Brain microvascular endothelial cell (primary cell): ENCODE data around the gene RXRA.

Experiments used
- DNase-seq: peaks from one replicate; pipeline ENCODE4 v3.0.0-alpha.2; 2020
- H3K27ac ChIP-seq: fragments of 250-450 bp; sonication (Bioruptor Pico); 2 replicates; pipeline ENCODE4 v1.5.1; 2020; ENCODE audit warnings: mild to moderate bottlenecking, moderate library complexity
- H3K27me3 ChIP-seq: fragments of 250-450 bp; sonication (Bioruptor Pico); replicated peaks from 2 replicates; pipeline ENCODE4 v1.5.1; 2020; ENCODE audit warnings: mild to moderate bottlenecking
- H3K36me3 ChIP-seq: fragments of 250-450 bp; sonication (Bioruptor Pico); replicated peaks from 2 replicates; pipeline ENCODE4 v1.5.1; 2020; ENCODE audit warnings: mild to moderate bottlenecking
- H3K4me3 ChIP-seq: 2 replicates; pipeline ENCODE4 v1.5.1; 2011; ENCODE audit warnings: low read depth, mild to moderate bottlenecking, control low read depth, low read length, moderate library complexity
- in situ Hi-C: cut with HindIII; loops from 2 replicates; pipeline ENCODE4 v1.10.0; 2017; ENCODE audit warnings: low sequenced_read_pairs, low pct_ligation_motif_present
- TF ChIP-seq, protein P1 (sequence below): IDR thresholded peaks from 2 replicates; pipeline ENCODE4 v1.5.1; 2011; ENCODE audit warnings: low read depth, mild to moderate bottlenecking, moderate library complexity, low read length, control low read depth, inconsistent platforms; ENCODE audit errors: missing control alignments

RXRA gene

DNA sequence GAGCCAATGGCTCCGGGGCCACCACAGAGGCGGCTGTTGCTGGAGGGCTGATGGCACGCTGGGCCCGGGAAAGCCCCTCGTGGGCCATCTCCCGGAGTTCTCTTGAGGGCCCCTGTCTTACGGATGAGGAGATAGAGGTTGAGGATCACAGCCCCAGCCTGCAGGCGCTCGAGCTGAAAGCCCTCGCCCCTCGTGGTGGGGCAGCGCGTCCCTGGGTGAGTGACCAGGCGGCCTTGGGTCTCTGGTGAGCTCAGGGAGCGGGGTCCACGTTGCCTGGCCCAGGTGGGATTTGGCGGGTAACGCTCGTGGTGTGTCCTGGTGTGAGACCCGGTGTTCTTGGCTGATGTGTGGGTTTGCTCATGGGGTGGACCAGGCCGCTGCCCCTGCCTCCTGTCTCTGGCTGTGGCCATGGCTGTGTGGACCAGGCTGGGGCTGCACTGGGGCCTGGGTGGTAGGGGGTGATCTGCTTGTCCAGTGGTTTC lies 38.9 kb downstream of the RXRA start:
- in situ Hi-C loops, result no loop called here
- Histone ChIP-seq H3K4me3 (no peak overlapping the region), H3K36me3 (no peaks in the 10 kb centered on the region), H3K27ac (no peak overlapping the region), H3K27me3 (no peaks in the 10 kb centered on the region)
- no peak for DNase-seq
- TF ChIP-seq, protein P1, sequence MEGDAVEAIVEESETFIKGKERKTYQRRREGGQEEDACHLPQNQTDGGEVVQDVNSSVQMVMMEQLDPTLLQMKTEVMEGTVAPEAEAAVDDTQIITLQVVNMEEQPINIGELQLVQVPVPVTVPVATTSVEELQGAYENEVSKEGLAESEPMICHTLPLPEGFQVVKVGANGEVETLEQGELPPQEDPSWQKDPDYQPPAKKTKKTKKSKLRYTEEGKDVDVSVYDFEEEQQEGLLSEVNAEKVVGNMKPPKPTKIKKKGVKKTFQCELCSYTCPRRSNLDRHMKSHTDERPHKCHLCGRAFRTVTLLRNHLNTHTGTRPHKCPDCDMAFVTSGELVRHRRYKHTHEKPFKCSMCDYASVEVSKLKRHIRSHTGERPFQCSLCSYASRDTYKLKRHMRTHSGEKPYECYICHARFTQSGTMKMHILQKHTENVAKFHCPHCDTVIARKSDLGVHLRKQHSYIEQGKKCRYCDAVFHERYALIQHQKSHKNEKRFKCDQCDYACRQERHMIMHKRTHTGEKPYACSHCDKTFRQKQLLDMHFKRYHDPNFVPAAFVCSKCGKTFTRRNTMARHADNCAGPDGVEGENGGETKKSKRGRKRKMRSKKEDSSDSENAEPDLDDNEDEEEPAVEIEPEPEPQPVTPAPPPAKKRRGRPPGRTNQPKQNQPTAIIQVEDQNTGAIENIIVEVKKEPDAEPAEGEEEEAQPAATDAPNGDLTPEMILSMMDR, result no peak

DNA sequence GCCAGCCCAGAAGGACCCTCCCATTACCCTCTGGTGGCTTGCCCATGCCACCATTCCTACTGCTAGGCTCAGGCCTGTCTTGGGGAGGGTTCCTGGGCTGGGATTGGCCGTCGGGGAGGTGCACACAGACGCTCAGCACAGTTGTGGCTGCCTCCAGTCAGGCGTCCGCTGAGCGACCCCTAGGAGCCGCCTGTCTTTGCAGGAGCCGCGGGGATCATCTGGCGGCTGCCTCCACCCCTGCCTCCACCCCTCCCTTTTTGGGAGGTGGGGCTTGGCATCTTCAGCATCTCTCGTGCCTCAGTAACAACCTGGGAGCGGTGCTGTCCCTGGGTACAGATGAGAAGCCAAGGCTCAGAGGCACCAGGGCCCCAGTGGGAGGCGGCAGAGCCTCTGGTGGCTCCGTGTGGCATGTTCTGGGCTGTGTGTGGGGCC lies 39.6 kb downstream of the RXRA start:
- DNase-seq, result no peak
- Histone ChIP-seq H3K27me3 (no peaks in the 10 kb centered on the region), H3K4me3 (no peak overlapping the region), H3K27ac (no peak overlapping the region), H3K36me3 (no peaks in the 10 kb centered on the region)
- in situ Hi-C loops, result no loop called here
- TF ChIP-seq, protein P1, result no peak

DNA sequence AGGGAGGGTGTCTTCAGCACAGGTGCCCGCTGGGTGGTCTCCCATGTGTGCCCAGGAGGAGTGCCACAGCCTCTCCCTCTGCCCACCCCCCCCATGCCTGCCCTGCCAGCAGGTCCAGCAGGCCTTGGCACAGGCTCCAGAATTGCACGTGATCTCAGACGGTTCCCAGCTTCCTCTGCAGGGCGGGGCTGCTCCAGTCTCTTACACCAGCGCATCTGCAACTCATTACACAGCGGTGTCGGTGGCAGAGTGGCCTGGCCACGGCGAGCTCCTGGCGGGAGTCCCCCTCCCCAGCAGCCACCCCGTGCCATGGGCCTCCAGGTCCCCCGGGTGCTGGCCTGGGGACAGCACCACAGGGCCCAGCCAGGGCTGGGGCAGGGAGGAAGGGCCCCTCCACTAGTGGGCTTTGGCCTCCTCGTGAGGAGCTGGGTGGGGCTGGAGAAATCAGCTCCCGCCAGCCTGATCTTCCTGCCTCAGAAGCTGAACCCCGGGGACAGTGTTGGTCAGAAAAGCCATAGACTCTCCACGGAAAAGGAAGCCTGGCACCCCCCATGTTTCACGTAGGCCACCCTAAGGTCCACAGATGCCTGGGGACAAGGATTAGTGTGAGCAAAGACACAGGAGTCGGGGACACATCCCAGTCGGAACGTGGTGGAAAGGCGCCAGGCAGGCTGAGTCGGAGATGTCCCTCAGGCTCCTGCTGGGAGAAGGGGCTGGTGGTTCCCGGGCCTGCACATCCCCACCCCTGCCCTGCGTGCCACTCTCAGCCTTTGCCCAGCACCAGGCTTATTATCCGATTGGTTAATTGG lies 40.2 kb downstream of the RXRA start:
- H3K36me3 ChIP-seq, result no peaks in the 10 kb centered on the region
- DNase-seq, result peak; percentile 43
- no peak overlapping the region for H3K27ac ChIP-seq
- TF ChIP-seq, protein P1, result no peak
- in situ Hi-C loops, result no loop called here
- H3K4me3 ChIP-seq, result no peak overlapping the region
- H3K27me3 ChIP-seq, result no peaks in the 10 kb centered on the region

DNA sequence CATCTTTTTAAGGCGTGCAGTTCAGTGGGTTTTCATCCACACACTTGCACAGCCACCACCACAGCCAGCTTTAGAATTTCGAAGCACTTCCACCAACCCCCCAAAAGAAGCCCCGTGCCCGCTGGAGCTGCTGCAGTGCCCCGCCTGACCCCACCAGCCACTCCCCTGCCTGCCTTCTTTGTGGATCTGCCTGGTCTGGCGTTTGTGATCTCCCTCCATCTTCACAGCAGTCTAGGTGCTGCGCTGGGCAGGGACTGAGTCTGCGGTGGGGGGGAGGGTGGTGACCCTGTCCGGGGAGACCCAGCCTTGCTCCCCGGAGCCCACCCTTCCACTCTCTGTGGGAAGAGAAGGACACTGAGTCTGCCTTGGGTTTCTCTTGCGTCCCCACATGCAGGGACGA lies 40.8 kb downstream of the RXRA start:
- no peak overlapping the region for H3K27ac ChIP-seq
- no peak overlapping the region for H3K4me3 ChIP-seq
- H3K27me3 ChIP-seq, result no peaks in the 10 kb centered on the region
- no peak for DNase-seq
- TF ChIP-seq, protein P1, result no peak
- H3K36me3 ChIP-seq, result no peaks in the 10 kb centered on the region
- in situ Hi-C loops, result no loop called here

DNA sequence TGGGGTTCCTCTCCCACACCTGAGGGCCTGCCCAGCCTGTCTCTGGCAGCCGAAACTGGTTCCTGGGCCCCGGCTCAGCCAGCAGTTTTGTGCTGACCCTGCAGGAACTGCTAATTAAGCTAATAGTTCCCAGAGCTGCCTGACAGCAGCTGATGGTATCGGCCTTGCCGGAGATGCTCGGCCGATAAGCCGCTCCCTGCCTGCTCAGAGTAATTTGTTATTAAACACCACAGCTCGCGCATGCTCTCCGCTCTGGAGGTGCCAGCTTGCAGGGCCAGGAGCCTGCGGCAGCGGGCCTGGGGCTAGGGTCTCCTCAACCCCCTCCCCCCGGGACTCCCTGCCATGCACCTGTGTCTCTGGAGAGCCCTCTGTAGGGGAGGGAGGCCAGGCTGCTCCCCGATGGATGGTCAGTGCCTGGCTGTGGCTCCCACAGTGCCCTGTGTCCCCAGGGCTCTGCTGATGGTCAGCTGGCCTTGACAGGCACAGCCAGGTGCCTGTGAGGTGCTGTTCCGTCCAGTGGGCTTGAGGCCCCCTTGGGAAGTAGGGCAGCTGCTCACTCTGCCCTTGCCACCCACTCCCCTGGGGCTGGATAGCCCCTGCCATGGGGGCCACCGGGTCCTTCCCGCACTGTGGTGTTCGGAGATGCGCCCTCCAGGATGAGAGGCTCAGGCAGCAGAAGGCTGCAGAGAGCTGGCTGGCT lies 41.7 kb downstream of the RXRA start:
- TF ChIP-seq, protein P1, result no peak
- Histone ChIP-seq H3K4me3 (no peak overlapping the region), H3K27me3 (no peaks in the 10 kb centered on the region), H3K27ac (no peak overlapping the region), H3K36me3 (no peaks in the 10 kb centered on the region)
- in situ Hi-C loops, result no loop called here
- DNase-seq, result no peak
